Cardiac muscle cell (in vitro differentiated cells and primary cell): ENCODE results near the gene ATP6V1F. TPM values are rescaled to one million over a fixed set of nuclear protein-coding genes. Genes with fewer than 3 reads are reported as not detected.

Source experiments
- DNase-seq, 2 donors: peaks; one replicate each; pipeline versions ENCODE4 v3.0.0 to v3.0.0-alpha.2; 2010 to 2017; ENCODE audit warnings: low read depth in 1 of 2, low spot score in 1 of 2
- H3K27ac ChIP-seq: fragments of 200-600 bp; sonication (generic); 2 replicates; pipeline ENCODE4 v1.5.1; 2016
- H3K27me3 ChIP-seq: fragments of 200-600 bp; sonication (generic); 2 replicates; pipeline ENCODE4 v1.6.0; 2016; ENCODE audit warnings: control low read depth
- H3K36me3 ChIP-seq: fragments of 200-600 bp; sonication (generic); 2 replicates; pipeline ENCODE4 v1.5.1; 2016; ENCODE audit warnings: control low read depth
- H3K4me1 ChIP-seq: fragments of 200-600 bp; sonication (generic); 2 replicates; pipeline ENCODE4 v1.8.1; 2017; ENCODE audit warnings: low read depth, mild to moderate bottlenecking, mixed run types
- H3K4me3 ChIP-seq: fragments of 200-600 bp; sonication (generic); 2 replicates; pipeline ENCODE4 v1.5.1; 2016; ENCODE audit warnings: mild to moderate bottlenecking
- H3K9me3 ChIP-seq: fragments of 200-600 bp; sonication (generic); 2 replicates; pipeline ENCODE4 v1.5.1; 2017; ENCODE audit warnings: low read depth, mild to moderate bottlenecking, control low read depth
- CTCF ChIP-seq: IDR thresholded peaks from 2 replicates; pipeline ENCODE4 v1.5.1; 2012; ENCODE audit warnings: low read depth, mild to moderate bottlenecking, low read length
- polyA plus RNA-seq: library from polyadenylated mRNA; unstranded; fragments of >200 nt; fragmentation: Nextera tagmentation; extraction: Ambion mirVana; gene quantifications from 2 replicates; pipeline ENCODE4 v1.2.1, GENCODE V29; 2016
- total RNA-seq: library from RNA; depleted of rRNA; stranded (reverse); fragments of >200 nt; gene quantifications from 2 replicates; pipeline ENCODE4 v1.2.3, GENCODE V29; 2016

ATP6V1F gene
- total and polyA plus RNA-seq, 2 experiments from 2014 or later = 113 to 284 TPM

GRCh38 chr7:128833148-128833945 lies 29.3 kb upstream of the ATP6V1F start:
- Histone ChIP-seq H3K4me3 (peak overlapping the region; percentile 72), H3K9me3 (no peaks in the 10 kb centered on the region), H3K4me1 (peaks cover 29% of the 10 kb centered on the region), H3K36me3 (peaks cover 32% of the 10 kb centered on the region), H3K27ac (peak overlapping the region; percentile 99), H3K27me3 (no peaks in the 10 kb centered on the region)
- no peak for TF ChIP-seq CTCF
- peak; percentile 85 to 90 for DNase-seq

- no peaks in the 10 kb centered on the region for H3K27me3 ChIP-seq
- peaks cover 24% of the 10 kb centered on the region for H3K4me1 ChIP-seq
- peak in 1 of 2 donors; percentile 65 for DNase-seq
- H3K27ac ChIP-seq = peak overlapping the region; percentile 99
- no peaks in the 10 kb centered on the region for H3K9me3 ChIP-seq
- H3K4me3 ChIP-seq = peak overlapping the region; percentile 72
- peaks cover 37% of the 10 kb centered on the region for H3K36me3 ChIP-seq
- TF ChIP-seq CTCF = no peak
Measured at GRCh38 chr7:128833946-128834325, 28.7 kb upstream of the ATP6V1F start.

- Histone ChIP-seq H3K4me1 (peaks cover 15% of the 10 kb centered on the region), H3K27me3 (no peaks in the 10 kb centered on the region), H3K36me3 (peaks cover 50% of the 10 kb centered on the region), H3K9me3 (no peaks in the 10 kb centered on the region), H3K27ac (no peak overlapping the region), H3K4me3 (no peak overlapping the region)
- no peak for TF ChIP-seq CTCF
- no peak for DNase-seq
Measured at GRCh38 chr7:128835231-128835751, 27.4 kb upstream of the ATP6V1F start.

GRCh38 chr7:128835790-128836641 lies 26.6 kb upstream of the ATP6V1F start:
- TF ChIP-seq CTCF = no peak
- peak in 1 of 2 donors; percentile 70 for DNase-seq

GRCh38 chr7:128836729-128837348 lies 25.8 kb upstream of the ATP6V1F start:
- Histone ChIP-seq H3K9me3 (no peaks in the 10 kb centered on the region), H3K36me3 (peaks cover 65% of the 10 kb centered on the region), H3K27me3 (no peaks in the 10 kb centered on the region), H3K27ac (no peak overlapping the region), H3K4me3 (no peak overlapping the region), H3K4me1 (peaks cover 15% of the 10 kb centered on the region)
- no peak for TF ChIP-seq CTCF
- DNase-seq = no peak

More at GRCh38 chr7:128835790-128836641, 26.6 kb upstream of the ATP6V1F start:
- Histone ChIP-seq H3K9me3 (no peaks in the 10 kb centered on the region), H3K27ac (no peak overlapping the region), H3K27me3 (no peaks in the 10 kb centered on the region), H3K4me1 (peaks cover 15% of the 10 kb centered on the region), H3K4me3 (no peak overlapping the region), H3K36me3 (peaks cover 57% of the 10 kb centered on the region)
